GM12878 (cell line): ENCODE data around the gene CBLB. TPM values are rescaled to one million over a fixed set of nuclear protein-coding genes. Genes with fewer than 3 reads are reported as not detected.

Source experiments
- ATF7 ChIP-seq: fragments of 450-650 bp; IDR thresholded peaks from 2 replicates; pipeline ENCODE4 v1.6.1; 2016; ENCODE audit warnings: low read depth, mild to moderate bottlenecking
- BACH1 ChIP-seq: fragments of 450-650 bp; IDR thresholded peaks from 2 replicates; pipeline ENCODE4 v1.6.1; 2017; ENCODE audit warnings: mild to moderate bottlenecking, borderline replicate concordance
- BHLHE40 ChIP-seq, 2 experiments: fragments of 450-650 bp in 1 of 2; IDR thresholded peaks; 2 replicates each; pipeline ENCODE4 v1.6.1; 2011 to 2017; ENCODE audit warnings: low read depth in 2 of 2, borderline replicate concordance in 1 of 2, improper control_type of control experiment in 1 of 2, low read length in 1 of 2, mild to moderate bottlenecking in 1 of 2
- BRCA1 ChIP-seq: IDR thresholded peaks from 2 replicates; pipeline ENCODE4 v1.6.1; 2011; ENCODE audit warnings: low read depth, low read length, improper control_type of control experiment
- CREB1 ChIP-seq: IDR thresholded peaks from 2 replicates; pipeline ENCODE4 v1.6.1; 2012; ENCODE audit warnings: low read depth, mild to moderate bottlenecking, inconsistent platforms
- DPF2 ChIP-seq: fragments of 450-650 bp; IDR thresholded peaks from 2 replicates; pipeline ENCODE4 v1.6.1; 2017; ENCODE audit warnings: mild to moderate bottlenecking
- EP300 ChIP-seq, 2 experiments: fragments of 150-350 bp in 1 of 2; IDR thresholded peaks; 2 replicates each; pipeline ENCODE4 v1.6.1; 2011 to 2012; ENCODE audit warnings: low read depth in 2 of 2, low read length in 2 of 2, borderline replicate concordance in 1 of 2, improper control_type of control experiment in 1 of 2, inconsistent platforms in 1 of 2; ENCODE audit not compliant: control insufficient read depth in 1 of 2
- FOXK2 ChIP-seq: fragments of 450-650 bp; IDR thresholded peaks from 2 replicates; pipeline ENCODE4 v1.6.1; 2017; ENCODE audit warnings: mild to moderate bottlenecking, moderate library complexity
- FOXM1 ChIP-seq: IDR thresholded peaks from 2 replicates; pipeline ENCODE4 v1.6.1; 2012; ENCODE audit warnings: low read depth, mild to moderate bottlenecking, inconsistent platforms, low read length, moderate library complexity
- IRF3 ChIP-seq: fragments of 450-650 bp; IDR thresholded peaks from 2 replicates; pipeline ENCODE4 v1.6.1; 2014; ENCODE audit warnings: mild to moderate bottlenecking
- IRF5 ChIP-seq: fragments of 450-650 bp; IDR thresholded peaks from 2 replicates; pipeline ENCODE4 v1.6.1; 2017; ENCODE audit warnings: borderline replicate concordance
- JUNB ChIP-seq: IDR thresholded peaks from 2 replicates; pipeline ENCODE4 v1.6.1; 2016; ENCODE audit warnings: antibody characterized with exemption, mild to moderate bottlenecking
- NBN ChIP-seq: fragments of 450-650 bp; IDR thresholded peaks from 2 replicates; pipeline ENCODE4 v1.6.1; 2016
- NFIC ChIP-seq: IDR thresholded peaks from 2 replicates; pipeline ENCODE4 v1.6.1; 2012; ENCODE audit warnings: low read depth, mild to moderate bottlenecking, inconsistent platforms, low read length, moderate library complexity
- POLR2A ChIP-seq: IDR thresholded peaks from 2 replicates; pipeline ENCODE4 v1.6.1; 2011; ENCODE audit warnings: low read depth, mild to moderate bottlenecking, low read length
- SKIL ChIP-seq: fragments of 450-650 bp; IDR thresholded peaks from 2 replicates; pipeline ENCODE4 v1.6.1; 2017; ENCODE audit warnings: mild to moderate bottlenecking, low read depth, inconsistent platforms; ENCODE audit not compliant: poor library complexity, severe bottlenecking
- SP1 ChIP-seq: IDR thresholded peaks from one replicate; pipeline ENCODE4 v1.6.1; 2011; ENCODE audit warnings: low read depth, low read length
- SPI1 ChIP-seq: IDR thresholded peaks from 2 replicates; pipeline ENCODE4 v1.6.1; 2011; ENCODE audit warnings: low read depth, mild to moderate bottlenecking, low read length, moderate library complexity, borderline replicate concordance; ENCODE audit not compliant: insufficient read depth
- STAT3 ChIP-seq: IDR thresholded peaks from 2 replicates; pipeline ENCODE4 v1.6.1; 2011; ENCODE audit warnings: low read depth, low read length, improper control_type of control experiment
- TCF7 ChIP-seq: IDR thresholded peaks from 2 replicates; pipeline ENCODE4 v1.6.1; 2014; ENCODE audit warnings: antibody characterized with exemption, borderline replicate concordance
- ZNF207 ChIP-seq: fragments of 450-650 bp; IDR thresholded peaks from 2 replicates; pipeline ENCODE4 v1.6.1; 2014; ENCODE audit warnings: antibody characterized with exemption, mild to moderate bottlenecking, borderline replicate concordance
- ZNF274 ChIP-seq: IDR thresholded peaks from one replicate; pipeline ENCODE4 v1.8.0; 2011; ENCODE audit not compliant: insufficient read length, insufficient read depth
- ZNF622 ChIP-seq: fragments of 450-650 bp; IDR thresholded peaks from 2 replicates; pipeline ENCODE4 v1.6.1; 2017; ENCODE audit warnings: mild to moderate bottlenecking, inconsistent platforms
- polyA plus RNA-seq, 11 experiments: library from polyadenylated mRNA; depleted of rRNA in 4 of 11; unstranded in 6 of 11; stranded (reverse) in 5 of 11; fragments of >200 nt; fragmentation: Nextera tagmentation in 4 of 11; fragmentation: Illumina TruSeq in 1 of 11; extraction: Ambion mirVana in 4 of 11; extraction: Trizol in 1 of 11; gene quantifications; 1 replicate in 1 of 11; 2 replicates in 10 of 11; pipeline versions ENCODE4 v1.2.1 to v1.2.3, GENCODE V29; 2011 to 2016; ENCODE audit warnings: inconsistent platforms in 2 of 11, missing spikeins in 2 of 11, low read depth in 1 of 11
- total RNA-seq, 4 experiments: library from RNA; depleted of rRNA in 3 of 4; stranded (reverse); fragments of >200 nt in 3 of 4; fragmentation: Illumina TruSeq in 1 of 4; extraction: Trizol in 1 of 4; gene quantifications; 2 replicates each; pipeline versions ENCODE4 v1.2.1 to v1.2.3, GENCODE V29; 2013 to 2021
- TF ChIP-seq, protein P1 (sequence below): fragments of 450-650 bp; IDR thresholded peaks from 2 replicates; pipeline ENCODE4 v1.6.1; 2018; ENCODE audit warnings: mild to moderate bottlenecking, low read depth, moderate library complexity; ENCODE audit not compliant: partially characterized antibody

CBLB gene
- total and polyA plus RNA-seq, 10 of the 15 experiments (the other 5 are each of a cell fraction or from before 2014, with no cell fraction given) = 17.2 to 107 (median 41.9) TPM

DNA sequence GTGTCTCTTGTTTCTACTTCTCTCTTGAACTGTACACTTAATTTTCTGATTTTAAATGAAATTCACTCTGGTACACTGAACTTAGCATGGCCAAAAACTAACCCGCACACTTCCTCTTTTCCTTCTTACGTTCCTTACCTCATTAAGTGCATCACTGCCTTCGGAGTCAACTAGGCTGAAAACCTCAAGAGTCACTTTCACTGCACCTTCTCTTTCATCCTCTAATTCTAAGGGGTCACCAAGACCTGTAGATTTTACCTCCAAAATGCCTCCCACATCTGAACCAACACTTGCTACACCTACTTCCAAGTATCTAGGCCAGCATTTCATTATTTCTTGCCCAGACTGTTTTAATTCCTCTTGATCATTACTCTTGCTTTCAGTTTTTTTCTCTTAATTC is 6.6 kb downstream of the CBLB start (continued):
- TF ChIP-seq EP300 (IDR thresholded peaks at IDR 0.05; ENCODE audit: borderline replicate concordance in 1 of 2, control insufficient read depth in 1 of 2, low read depth in 2 of 2, low read length in 2 of 2) = peak; percentile 79 to 90
- peak; percentile 52 for TF ChIP-seq JUNB
- TF ChIP-seq, protein P1, sequence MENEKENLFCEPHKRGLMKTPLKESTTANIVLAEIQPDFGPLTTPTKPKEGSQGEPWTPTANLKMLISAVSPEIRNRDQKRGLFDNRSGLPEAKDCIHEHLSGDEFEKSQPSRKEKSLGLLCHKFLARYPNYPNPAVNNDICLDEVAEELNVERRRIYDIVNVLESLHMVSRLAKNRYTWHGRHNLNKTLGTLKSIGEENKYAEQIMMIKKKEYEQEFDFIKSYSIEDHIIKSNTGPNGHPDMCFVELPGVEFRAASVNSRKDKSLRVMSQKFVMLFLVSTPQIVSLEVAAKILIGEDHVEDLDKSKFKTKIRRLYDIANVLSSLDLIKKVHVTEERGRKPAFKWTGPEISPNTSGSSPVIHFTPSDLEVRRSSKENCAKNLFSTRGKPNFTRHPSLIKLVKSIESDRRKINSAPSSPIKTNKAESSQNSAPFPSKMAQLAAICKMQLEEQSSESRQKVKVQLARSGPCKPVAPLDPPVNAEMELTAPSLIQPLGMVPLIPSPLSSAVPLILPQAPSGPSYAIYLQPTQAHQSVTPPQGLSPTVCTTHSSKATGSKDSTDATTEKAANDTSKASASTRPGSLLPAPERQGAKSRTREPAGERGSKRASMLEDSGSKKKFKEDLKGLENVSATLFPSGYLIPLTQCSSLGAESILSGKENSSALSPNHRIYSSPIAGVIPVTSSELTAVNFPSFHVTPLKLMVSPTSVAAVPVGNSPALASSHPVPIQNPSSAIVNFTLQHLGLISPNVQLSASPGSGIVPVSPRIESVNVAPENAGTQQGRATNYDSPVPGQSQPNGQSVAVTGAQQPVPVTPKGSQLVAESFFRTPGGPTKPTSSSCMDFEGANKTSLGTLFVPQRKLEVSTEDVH = no peak
- TF ChIP-seq NFIC = peak; percentile 88
- peak; percentile 75; the same call in 1 of the 2 replicates for TF ChIP-seq TCF7
- TF ChIP-seq SP1 = peak; percentile 13
- 0 out of 2 replicates have a peak, but pooled peaks have one; percentile 36 for TF ChIP-seq STAT3
- TF ChIP-seq POLR2A = no peak
- 0 out of 2 replicates have a peak, but pooled peaks have one; percentile 71 for TF ChIP-seq NBN
- TF ChIP-seq FOXM1 = peak; percentile 79; the same call in 1 of the 2 replicates
- TF ChIP-seq BACH1 = no peak; the same call in 1 of the 2 replicates
- no peak for TF ChIP-seq ZNF622
- no peak for TF ChIP-seq FOXK2
- peak; percentile 69 for TF ChIP-seq SKIL
- TF ChIP-seq BRCA1 = no peak
- TF ChIP-seq DPF2 = peak; percentile 92
- TF ChIP-seq SPI1 = peak; percentile 100
- no peak for TF ChIP-seq IRF3
- TF ChIP-seq ZNF274 = no peak
- peak; percentile 79 for TF ChIP-seq CREB1
- peak; percentile 49 to 54; a peak in 3 of 4 replicates for TF ChIP-seq BHLHE40 (IDR thresholded peaks at IDR 0.05; ENCODE audit: borderline replicate concordance in 1 of 2, low read depth in 2 of 2, low read length in 1 of 2)
- peak; percentile 81 for TF ChIP-seq ATF7
- TF ChIP-seq IRF5 = peak; percentile 35; the same call in 1 of the 2 replicates
- TF ChIP-seq ZNF207 = no peak
